Progenitor cell of endocrine pancreas (in vitro differentiated cells): ENCODE results near the gene PROCR. TPM values are rescaled to one million over a fixed set of nuclear protein-coding genes. Genes with fewer than 3 reads are reported as not detected.
"Not testable (repeated sequence)": the region's sequence is repeated elsewhere in the genome, so short reads cannot be mapped to it uniquely, and the experiment has no call there.

Experiments used
- DNase-seq: peaks from one replicate; pipeline ENCODE4 v3.0.0; 2021; ENCODE audit warnings: low spot score; ENCODE audit not compliant: unreplicated experiment
- H3K27ac Mint-ChIP-seq: 2 replicates; pipeline ENCODE4 v1.8.0; 2021; ENCODE audit warnings: mild to moderate bottlenecking, moderate library complexity, mixed read lengths
- H3K27me3 Mint-ChIP-seq: 2 replicates; pipeline ENCODE4 v1.8.0; 2021; ENCODE audit warnings: mixed read lengths
- H3K36me3 Mint-ChIP-seq: 2 replicates; pipeline ENCODE4 v1.8.0; 2022; ENCODE audit warnings: mixed read lengths; ENCODE audit not compliant: insufficient read depth
- H3K4me1 Mint-ChIP-seq: 2 replicates; pipeline ENCODE4 v1.8.0; 2021; ENCODE audit warnings: low read depth, mixed read lengths
- H3K4me3 Mint-ChIP-seq: 2 replicates; pipeline ENCODE4 v1.8.0; 2021; ENCODE audit warnings: low read depth, mild to moderate bottlenecking, moderate library complexity, mixed read lengths
- H3K9me3 Mint-ChIP-seq: 2 replicates; pipeline ENCODE4 v1.8.0; 2021; ENCODE audit warnings: low read depth, mixed read lengths
- total RNA-seq: library from RNA; stranded (reverse); gene quantifications from 2 replicates; pipeline ENCODE4 v1.2.1, GENCODE V29; 2021
- TF ChIP-seq, protein P1 (sequence below): fragments of 200-600 bp; sonication (generic); IDR thresholded peaks from one replicate; pipeline ENCODE4 v1.5.0; 2021; ENCODE audit warnings: antibody characterized with exemption, mild to moderate bottlenecking; ENCODE audit not compliant: unreplicated experiment

PROCR gene
- total RNA-seq, 1 donor from 2014 or later, result 0.55 TPM

- TF ChIP-seq, protein P1, sequence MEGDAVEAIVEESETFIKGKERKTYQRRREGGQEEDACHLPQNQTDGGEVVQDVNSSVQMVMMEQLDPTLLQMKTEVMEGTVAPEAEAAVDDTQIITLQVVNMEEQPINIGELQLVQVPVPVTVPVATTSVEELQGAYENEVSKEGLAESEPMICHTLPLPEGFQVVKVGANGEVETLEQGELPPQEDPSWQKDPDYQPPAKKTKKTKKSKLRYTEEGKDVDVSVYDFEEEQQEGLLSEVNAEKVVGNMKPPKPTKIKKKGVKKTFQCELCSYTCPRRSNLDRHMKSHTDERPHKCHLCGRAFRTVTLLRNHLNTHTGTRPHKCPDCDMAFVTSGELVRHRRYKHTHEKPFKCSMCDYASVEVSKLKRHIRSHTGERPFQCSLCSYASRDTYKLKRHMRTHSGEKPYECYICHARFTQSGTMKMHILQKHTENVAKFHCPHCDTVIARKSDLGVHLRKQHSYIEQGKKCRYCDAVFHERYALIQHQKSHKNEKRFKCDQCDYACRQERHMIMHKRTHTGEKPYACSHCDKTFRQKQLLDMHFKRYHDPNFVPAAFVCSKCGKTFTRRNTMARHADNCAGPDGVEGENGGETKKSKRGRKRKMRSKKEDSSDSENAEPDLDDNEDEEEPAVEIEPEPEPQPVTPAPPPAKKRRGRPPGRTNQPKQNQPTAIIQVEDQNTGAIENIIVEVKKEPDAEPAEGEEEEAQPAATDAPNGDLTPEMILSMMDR, result no peak
- H3K4me3 Mint-ChIP-seq, result no peak overlapping the region
Observed at GRCh38 chr20:35165221-35166185, 6.4 kb upstream of the PROCR start.

DNA sequence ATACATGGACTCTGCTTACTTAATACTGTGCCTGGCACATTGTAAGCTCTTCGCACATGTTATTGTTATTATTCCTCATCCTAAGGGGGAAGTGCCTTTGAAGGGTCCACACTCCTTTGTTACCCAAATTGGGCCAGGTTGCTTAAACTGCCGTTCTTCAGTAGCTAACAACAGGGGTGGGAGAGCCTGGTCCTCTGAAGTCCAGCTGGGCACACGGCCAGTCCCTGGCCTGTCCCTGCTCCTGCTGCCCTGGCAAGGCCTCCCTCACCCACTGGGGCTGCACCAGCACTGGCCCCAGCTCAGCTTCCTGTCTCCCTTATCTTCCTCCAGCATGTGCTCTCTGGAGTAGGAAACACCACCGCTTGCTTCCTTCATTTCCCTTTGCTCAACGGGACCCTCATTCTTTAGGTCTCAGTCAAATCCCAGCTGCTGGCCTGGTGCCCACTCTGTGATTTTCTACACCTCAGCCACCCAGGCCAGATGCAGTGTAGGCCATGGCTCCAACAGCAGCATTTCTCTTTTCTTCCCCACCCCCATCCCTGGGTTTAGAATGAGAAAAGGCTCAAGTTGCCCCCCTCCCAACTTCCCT is 5.5 kb upstream of the PROCR start:
- Mint-ChIP-seq H3K36me3 (no peaks in the 10 kb centered on the region), H3K9me3 (peaks cover 5% of the 10 kb centered on the region), H3K4me1 (peaks cover 4% of the 10 kb centered on the region), H3K27ac (peak overlapping the region; percentile 5), H3K4me3 (no peak overlapping the region), H3K27me3 (peaks cover under 1% of the 10 kb centered on the region)
- DNase-seq, result no peak
- TF ChIP-seq, protein P1, result no peak

More at GRCh38 chr20:35165221-35166185, 6.4 kb upstream of the PROCR start:
- no peaks in the 10 kb centered on the region for H3K36me3 Mint-ChIP-seq
- H3K27me3 Mint-ChIP-seq, result no peaks in the 10 kb centered on the region
- no peak overlapping the region for H3K27ac Mint-ChIP-seq
- H3K4me1 Mint-ChIP-seq, result peaks cover 4% of the 10 kb centered on the region
- peaks cover 8% of the 10 kb centered on the region for H3K9me3 Mint-ChIP-seq
- no peak for DNase-seq

- H3K27ac Mint-ChIP-seq, result no peak overlapping the region
- H3K9me3 Mint-ChIP-seq, result peaks cover 3% of the 10 kb centered on the region
- H3K4me1 Mint-ChIP-seq, result peaks cover 1% of the 10 kb centered on the region
- no peak for DNase-seq
- peaks cover 14% of the 10 kb centered on the region for H3K27me3 Mint-ChIP-seq
- no peak overlapping the region for H3K4me3 Mint-ChIP-seq
- TF ChIP-seq, protein P1, result no peak
- H3K36me3 Mint-ChIP-seq, result no peaks in the 10 kb centered on the region
Observed at GRCh38 chr20:35167787-35168186, 4.1 kb upstream of the PROCR start.

GRCh38 chr20:35168701-35169409 is 3.0 kb upstream of the PROCR start:
- H3K36me3 Mint-ChIP-seq, DNase-seq, H3K27ac Mint-ChIP-seq, H3K4me1 Mint-ChIP-seq, H3K4me3 Mint-ChIP-seq, H3K9me3 Mint-ChIP-seq: not testable (repeated sequence)
- peaks cover 19% of the 10 kb centered on the region for H3K27me3 Mint-ChIP-seq

- Mint-ChIP-seq H3K4me3 (no peak overlapping the region), H3K4me1 (peaks cover 1% of the 10 kb centered on the region), H3K36me3 (peaks cover 2% of the 10 kb centered on the region), H3K9me3 (peaks cover 4% of the 10 kb centered on the region), H3K27me3 (peaks cover 23% of the 10 kb centered on the region), H3K27ac (no peak overlapping the region)
- TF ChIP-seq, protein P1, result no peak
- no peak for DNase-seq
Observed at GRCh38 chr20:35171438-35171752, 477 bp upstream of the PROCR start.
